ENCODE results near the gene CDH4.

GRCh38 chr20:61303675-61304074 is 51.6 kb downstream of the CDH4 start:
- TF ChIP-seq EZH2 (IDR thresholded peaks at IDR 0.05; ENCODE audit: low read depth), result no peak
- TF ChIP-seq CTCF (conservative IDR thresholded peaks at IDR 0.05), result no peak
